Measurements from ENCODE around the gene WNT2.

DNA sequence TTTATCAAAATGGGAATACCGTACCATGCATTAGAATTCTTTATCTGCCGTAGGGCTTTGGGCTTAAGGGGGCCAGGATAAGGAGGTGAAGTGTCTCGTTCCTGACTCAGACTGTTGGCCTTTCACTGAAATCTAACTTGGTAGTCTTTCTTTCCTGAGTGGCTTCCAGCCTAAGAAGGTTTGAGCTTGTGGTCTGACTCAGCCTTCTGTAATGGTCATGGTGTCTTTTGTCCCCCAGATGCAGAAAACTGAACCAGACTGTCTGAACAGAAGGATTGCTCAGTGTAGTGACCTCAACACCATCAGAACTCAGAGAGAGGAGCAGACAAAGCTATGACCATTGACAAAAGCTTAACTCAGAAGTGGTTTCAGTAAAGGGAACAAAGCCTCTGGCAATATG, 39.5 kb downstream of the WNT2 start:
- TF ChIP-seq, protein P1, sequence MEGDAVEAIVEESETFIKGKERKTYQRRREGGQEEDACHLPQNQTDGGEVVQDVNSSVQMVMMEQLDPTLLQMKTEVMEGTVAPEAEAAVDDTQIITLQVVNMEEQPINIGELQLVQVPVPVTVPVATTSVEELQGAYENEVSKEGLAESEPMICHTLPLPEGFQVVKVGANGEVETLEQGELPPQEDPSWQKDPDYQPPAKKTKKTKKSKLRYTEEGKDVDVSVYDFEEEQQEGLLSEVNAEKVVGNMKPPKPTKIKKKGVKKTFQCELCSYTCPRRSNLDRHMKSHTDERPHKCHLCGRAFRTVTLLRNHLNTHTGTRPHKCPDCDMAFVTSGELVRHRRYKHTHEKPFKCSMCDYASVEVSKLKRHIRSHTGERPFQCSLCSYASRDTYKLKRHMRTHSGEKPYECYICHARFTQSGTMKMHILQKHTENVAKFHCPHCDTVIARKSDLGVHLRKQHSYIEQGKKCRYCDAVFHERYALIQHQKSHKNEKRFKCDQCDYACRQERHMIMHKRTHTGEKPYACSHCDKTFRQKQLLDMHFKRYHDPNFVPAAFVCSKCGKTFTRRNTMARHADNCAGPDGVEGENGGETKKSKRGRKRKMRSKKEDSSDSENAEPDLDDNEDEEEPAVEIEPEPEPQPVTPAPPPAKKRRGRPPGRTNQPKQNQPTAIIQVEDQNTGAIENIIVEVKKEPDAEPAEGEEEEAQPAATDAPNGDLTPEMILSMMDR (IDR thresholded peaks at IDR 0.05; ENCODE audit: poor library complexity, severe bottlenecking) = no peak
- TF ChIP-seq RAD21 (conservative IDR thresholded peaks at IDR 0.05) = no peak
- TF ChIP-seq EZH2 (IDR thresholded peaks at IDR 0.05; ENCODE audit: borderline replicate concordance, insufficient read depth, low read length, poor library complexity, severe bottlenecking) = no peak
- TF ChIP-seq, protein P2, sequence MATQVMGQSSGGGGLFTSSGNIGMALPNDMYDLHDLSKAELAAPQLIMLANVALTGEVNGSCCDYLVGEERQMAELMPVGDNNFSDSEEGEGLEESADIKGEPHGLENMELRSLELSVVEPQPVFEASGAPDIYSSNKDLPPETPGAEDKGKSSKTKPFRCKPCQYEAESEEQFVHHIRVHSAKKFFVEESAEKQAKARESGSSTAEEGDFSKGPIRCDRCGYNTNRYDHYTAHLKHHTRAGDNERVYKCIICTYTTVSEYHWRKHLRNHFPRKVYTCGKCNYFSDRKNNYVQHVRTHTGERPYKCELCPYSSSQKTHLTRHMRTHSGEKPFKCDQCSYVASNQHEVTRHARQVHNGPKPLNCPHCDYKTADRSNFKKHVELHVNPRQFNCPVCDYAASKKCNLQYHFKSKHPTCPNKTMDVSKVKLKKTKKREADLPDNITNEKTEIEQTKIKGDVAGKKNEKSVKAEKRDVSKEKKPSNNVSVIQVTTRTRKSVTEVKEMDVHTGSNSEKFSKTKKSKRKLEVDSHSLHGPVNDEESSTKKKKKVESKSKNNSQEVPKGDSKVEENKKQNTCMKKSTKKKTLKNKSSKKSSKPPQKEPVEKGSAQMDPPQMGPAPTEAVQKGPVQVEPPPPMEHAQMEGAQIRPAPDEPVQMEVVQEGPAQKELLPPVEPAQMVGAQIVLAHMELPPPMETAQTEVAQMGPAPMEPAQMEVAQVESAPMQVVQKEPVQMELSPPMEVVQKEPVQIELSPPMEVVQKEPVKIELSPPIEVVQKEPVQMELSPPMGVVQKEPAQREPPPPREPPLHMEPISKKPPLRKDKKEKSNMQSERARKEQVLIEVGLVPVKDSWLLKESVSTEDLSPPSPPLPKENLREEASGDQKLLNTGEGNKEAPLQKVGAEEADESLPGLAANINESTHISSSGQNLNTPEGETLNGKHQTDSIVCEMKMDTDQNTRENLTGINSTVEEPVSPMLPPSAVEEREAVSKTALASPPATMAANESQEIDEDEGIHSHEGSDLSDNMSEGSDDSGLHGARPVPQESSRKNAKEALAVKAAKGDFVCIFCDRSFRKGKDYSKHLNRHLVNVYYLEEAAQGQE (IDR thresholded peaks at IDR 0.05; ENCODE audit: borderline replicate concordance) = no peak
